ENCODE data around the gene PALM.

DNA sequence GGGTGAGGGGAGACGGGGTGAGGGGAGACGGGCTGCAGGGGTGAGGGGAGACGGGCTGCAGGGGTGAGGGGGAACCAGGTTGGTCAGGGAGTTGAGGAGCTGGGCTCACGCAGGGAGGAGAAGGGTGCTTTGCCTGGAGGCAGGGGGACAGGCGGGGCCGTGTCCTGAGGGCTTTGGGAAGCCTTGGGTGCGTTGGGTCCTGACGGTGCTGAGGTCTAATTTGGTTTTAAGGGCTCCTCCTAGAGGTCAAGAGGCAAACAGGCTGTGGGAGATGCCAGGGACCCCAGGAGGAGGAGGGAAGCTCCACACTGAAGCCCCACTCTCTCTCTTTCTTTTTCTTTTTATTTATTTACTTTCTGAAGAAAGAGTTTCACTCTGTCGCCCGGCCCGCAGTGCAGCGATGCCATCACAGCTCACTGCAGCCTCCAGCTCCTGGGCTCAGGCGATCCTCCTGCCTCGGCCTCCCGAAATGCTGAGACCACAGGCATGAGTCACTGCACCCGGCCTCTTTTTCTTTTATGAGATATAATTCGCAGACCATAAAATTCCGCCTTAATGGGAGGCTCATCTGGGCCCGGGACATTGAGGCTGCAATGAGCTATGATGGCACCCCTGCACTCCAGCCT is 32.9 kb downstream of the PALM start:
- TF ChIP-seq, protein P1, sequence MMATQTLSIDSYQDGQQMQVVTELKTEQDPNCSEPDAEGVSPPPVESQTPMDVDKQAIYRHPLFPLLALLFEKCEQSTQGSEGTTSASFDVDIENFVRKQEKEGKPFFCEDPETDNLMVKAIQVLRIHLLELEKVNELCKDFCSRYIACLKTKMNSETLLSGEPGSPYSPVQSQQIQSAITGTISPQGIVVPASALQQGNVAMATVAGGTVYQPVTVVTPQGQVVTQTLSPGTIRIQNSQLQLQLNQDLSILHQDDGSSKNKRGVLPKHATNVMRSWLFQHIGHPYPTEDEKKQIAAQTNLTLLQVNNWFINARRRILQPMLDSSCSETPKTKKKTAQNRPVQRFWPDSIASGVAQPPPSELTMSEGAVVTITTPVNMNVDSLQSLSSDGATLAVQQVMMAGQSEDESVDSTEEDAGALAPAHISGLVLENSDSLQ (IDR thresholded peaks at IDR 0.05) = no peak
- TF ChIP-seq CTBP1 (IDR thresholded peaks at IDR 0.05; ENCODE audit: borderline replicate concordance) = no peak
